Calu3 (cell line): ENCODE data around the gene DTNB. TPM values are rescaled to one million over a fixed set of nuclear protein-coding genes. Genes with fewer than 3 reads are reported as not detected.

Experiments
- BruUV-seq: library from RNA; stranded (reverse); fragments of 400-500 nt; replicated peaks from 2 replicates; lab custom pipeline; 2021; lab: Mats Ljungman, UMichigan
- CTCF ChIA-PET: fragments of 300-600 bp; sonication (Branson Sonifier 250); formaldehyde crosslinking; loops from one replicate; lab custom pipeline; 2022; ENCODE audit warnings: antibody characterized with exemption; lab: Charles Lee
- DNase-seq: peaks from one replicate; pipeline ENCODE4 v3.0.0; 2022
- H3K27ac Mint-ChIP-seq: one replicate; pipeline ENCODE4 v1.8.0; 2022; ENCODE audit warnings: mixed read lengths; ENCODE audit not compliant: unreplicated experiment
- H3K27me3 Mint-ChIP-seq: one replicate; pipeline ENCODE4 v1.8.0; 2022; ENCODE audit warnings: mixed read lengths; ENCODE audit not compliant: unreplicated experiment
- H3K36me3 Mint-ChIP-seq: one replicate; pipeline ENCODE4 v1.8.0; 2022; ENCODE audit warnings: mild to moderate bottlenecking, moderate library complexity, mixed read lengths; ENCODE audit not compliant: insufficient read depth, unreplicated experiment
- H3K4me1 Mint-ChIP-seq: one replicate; pipeline ENCODE4 v1.8.0; 2022; ENCODE audit warnings: mild to moderate bottlenecking, low read depth, mixed read lengths; ENCODE audit not compliant: unreplicated experiment
- H3K4me3 Mint-ChIP-seq: one replicate; pipeline ENCODE4 v1.8.0; 2022; ENCODE audit warnings: mild to moderate bottlenecking, low read depth, moderate library complexity, mixed read lengths; ENCODE audit not compliant: unreplicated experiment
- H3K9me3 Mint-ChIP-seq: one replicate; pipeline ENCODE4 v1.8.0; 2022; ENCODE audit warnings: low read depth, mixed read lengths; ENCODE audit not compliant: unreplicated experiment
- intact Hi-C: fragments of 100-400 bp; cut with micrococcal nuclease; formaldehyde crosslinking; loops from one replicate; pipeline ENCODE4 v1.10.0; 2022; ENCODE audit not compliant: unreplicated experiment
- total RNA-seq: library from RNA; stranded (reverse); gene quantifications from 2 replicates; pipeline ENCODE4 v1.2.3, GENCODE V29; 2022
- TF ChIP-seq, protein P1 (sequence below): fragments of 200-600 bp; IDR thresholded peaks from one replicate; pipeline ENCODE4 v1.8.0; 2022; ENCODE audit warnings: antibody characterized with exemption; ENCODE audit not compliant: unreplicated experiment

DTNB gene
- total RNA-seq, 1 experiment from 2014 or later, result 27.3 TPM

DNA sequence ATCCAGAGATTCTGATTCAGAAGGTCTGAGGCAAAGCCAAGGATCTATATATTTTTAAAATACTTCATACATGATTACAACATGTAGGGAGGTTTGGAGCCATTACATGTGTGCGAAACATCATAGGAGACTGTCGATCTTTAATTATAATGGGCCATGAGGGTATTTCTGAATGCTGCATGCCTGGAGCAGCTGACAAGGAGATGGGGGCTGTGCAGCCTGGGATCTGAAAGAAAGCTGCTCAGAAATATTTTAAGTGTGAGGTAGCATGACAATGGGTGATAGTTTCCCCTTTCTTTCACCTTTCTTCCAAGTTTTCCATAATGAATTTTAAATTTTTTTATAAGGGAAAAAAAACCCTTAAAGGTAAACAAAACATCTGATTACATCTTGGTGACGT, 229.6 kb downstream of the DTNB start:
- Mint-ChIP-seq H3K4me3 (no peak overlapping the region), H3K36me3 (no peaks in the 10 kb centered on the region), H3K27me3 (no peaks in the 10 kb centered on the region), H3K9me3 (no peaks in the 10 kb centered on the region), H3K4me1 (no peaks in the 10 kb centered on the region), H3K27ac (no peak overlapping the region)
- CTCF ChIA-PET, result interaction anchor here (0.7 kb wide), 1 partner anchor 187 kb away, joined by 3 read pairs; no protein-coding TSS in a partner anchor
- DNase-seq, result no peak
- intact Hi-C loops, result no loop called here
- BruUV-seq, result no TSS peak
- TF ChIP-seq, protein P1, sequence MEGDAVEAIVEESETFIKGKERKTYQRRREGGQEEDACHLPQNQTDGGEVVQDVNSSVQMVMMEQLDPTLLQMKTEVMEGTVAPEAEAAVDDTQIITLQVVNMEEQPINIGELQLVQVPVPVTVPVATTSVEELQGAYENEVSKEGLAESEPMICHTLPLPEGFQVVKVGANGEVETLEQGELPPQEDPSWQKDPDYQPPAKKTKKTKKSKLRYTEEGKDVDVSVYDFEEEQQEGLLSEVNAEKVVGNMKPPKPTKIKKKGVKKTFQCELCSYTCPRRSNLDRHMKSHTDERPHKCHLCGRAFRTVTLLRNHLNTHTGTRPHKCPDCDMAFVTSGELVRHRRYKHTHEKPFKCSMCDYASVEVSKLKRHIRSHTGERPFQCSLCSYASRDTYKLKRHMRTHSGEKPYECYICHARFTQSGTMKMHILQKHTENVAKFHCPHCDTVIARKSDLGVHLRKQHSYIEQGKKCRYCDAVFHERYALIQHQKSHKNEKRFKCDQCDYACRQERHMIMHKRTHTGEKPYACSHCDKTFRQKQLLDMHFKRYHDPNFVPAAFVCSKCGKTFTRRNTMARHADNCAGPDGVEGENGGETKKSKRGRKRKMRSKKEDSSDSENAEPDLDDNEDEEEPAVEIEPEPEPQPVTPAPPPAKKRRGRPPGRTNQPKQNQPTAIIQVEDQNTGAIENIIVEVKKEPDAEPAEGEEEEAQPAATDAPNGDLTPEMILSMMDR, result no peak

DNA sequence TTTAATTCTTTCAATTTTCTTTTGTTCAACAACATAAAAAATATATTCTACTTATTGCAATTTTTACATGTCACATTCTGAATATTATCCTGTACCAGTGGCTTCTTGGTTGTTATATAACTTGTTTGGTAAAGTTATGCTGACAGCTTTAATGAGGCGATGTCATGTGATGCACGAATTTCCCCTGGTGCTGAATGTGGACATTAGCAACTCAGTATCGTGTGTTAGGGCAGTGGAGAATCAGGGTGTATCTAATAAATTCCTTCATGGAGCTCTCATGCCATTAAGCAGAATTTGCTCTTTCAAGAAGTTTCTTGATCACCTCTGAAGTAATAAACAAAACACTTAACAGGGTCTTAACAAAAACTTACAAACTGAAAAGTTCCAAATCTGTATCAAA, 232.0 kb downstream of the DTNB start:
- H3K4me1 Mint-ChIP-seq, result no peaks in the 10 kb centered on the region
- intact Hi-C loops, result no loop called here
- DNase-seq, result no peak
- H3K27ac Mint-ChIP-seq, result no peak overlapping the region
- H3K27me3 Mint-ChIP-seq, result no peaks in the 10 kb centered on the region
- H3K4me3 Mint-ChIP-seq, result no peak overlapping the region
- H3K9me3 Mint-ChIP-seq, result no peaks in the 10 kb centered on the region
- CTCF ChIA-PET, result no interaction called here
- no peaks in the 10 kb centered on the region for H3K36me3 Mint-ChIP-seq
- BruUV-seq, result no TSS peak
- TF ChIP-seq, protein P1, result no peak

DNA sequence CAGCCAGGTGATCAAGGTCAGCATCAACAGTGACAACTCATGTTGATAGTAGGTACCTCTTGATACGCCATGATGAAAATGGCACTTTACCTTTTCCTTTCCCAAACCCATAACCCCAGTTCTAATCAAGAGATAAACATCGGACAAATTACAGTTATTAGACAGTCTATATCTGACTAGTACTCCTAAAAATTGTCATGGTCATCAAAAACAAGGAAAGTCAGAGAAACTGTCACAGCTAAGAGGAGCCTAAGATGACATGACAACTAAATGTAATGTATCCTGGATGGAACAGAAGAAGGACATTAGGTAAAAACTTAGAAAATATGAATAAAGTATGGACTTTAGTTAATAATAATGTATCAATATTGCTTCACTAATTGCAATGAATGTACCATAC, 234.6 kb downstream of the DTNB start:
- Mint-ChIP-seq H3K27me3 (no peaks in the 10 kb centered on the region), H3K27ac (no peak overlapping the region), H3K9me3 (no peaks in the 10 kb centered on the region), H3K4me3 (no peak overlapping the region), H3K4me1 (no peaks in the 10 kb centered on the region), H3K36me3 (no peaks in the 10 kb centered on the region)
- BruUV-seq, result no TSS peak
- TF ChIP-seq, protein P1, result no peak
- intact Hi-C loops, result no loop called here
- CTCF ChIA-PET, result no interaction called here
- DNase-seq, result no peak

DNA sequence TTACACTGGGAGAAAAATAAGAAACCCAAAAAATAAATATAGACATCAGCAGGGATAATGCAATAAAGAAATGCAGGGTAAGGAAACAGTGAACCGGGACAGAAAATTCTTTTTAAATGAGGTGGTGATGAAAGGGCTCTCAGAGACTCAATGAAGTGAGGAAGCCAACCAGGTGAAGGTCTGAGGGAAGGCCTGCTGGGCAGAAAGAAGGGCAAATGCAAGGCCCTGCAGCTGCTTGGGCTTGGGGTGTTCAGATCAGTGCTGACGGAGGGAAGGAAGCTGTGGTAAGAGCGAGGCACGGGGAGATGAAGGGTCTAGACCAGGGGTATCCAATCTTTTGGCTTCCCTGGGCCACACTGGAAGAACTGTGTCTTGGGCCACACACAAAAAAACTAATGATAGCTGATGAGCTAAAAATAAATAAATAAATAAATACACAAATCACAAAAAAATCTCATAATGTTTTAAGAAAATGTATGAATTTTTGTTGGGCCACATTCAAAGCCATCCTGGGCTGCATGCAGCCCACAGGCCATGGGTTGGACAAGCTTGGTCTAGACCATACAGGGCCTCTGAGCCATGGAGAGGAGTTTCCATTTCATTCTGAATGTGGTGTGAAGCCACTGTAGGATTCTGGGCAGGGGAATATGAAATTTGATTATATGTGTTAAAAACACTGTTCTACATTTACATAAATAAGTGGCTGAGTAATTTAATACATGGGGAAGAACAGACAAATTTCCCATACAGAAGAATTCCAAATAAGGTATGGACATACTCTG, 235.3 kb downstream of the DTNB start:
- no peak overlapping the region for H3K27ac Mint-ChIP-seq
- no peaks in the 10 kb centered on the region for H3K27me3 Mint-ChIP-seq
- H3K4me1 Mint-ChIP-seq, result no peaks in the 10 kb centered on the region
- CTCF ChIA-PET, result no interaction called here
- DNase-seq, result no peak
- no peak overlapping the region for H3K4me3 Mint-ChIP-seq
- H3K9me3 Mint-ChIP-seq, result no peaks in the 10 kb centered on the region
- no peaks in the 10 kb centered on the region for H3K36me3 Mint-ChIP-seq
- TF ChIP-seq, protein P1, result no peak
- no TSS peak for BruUV-seq
- intact Hi-C loops, result no loop called here
